HG03066 (cell line): Measurements from ENCODE around the gene MSI2.

ENCODE experiments used
- ATAC-seq: cut with Tn5 transposase; IDR thresholded peaks from one replicate; pipeline ENCODE4 v1.9.1; 2021; ENCODE audit warnings: low read depth; ENCODE audit not compliant: unreplicated experiment

MSI2 gene

GRCh38 chr17:57313097-57313835 lies 56.9 kb downstream of the MSI2 start:
- ATAC-seq: no peak

GRCh38 chr17:57315061-57316015 lies 59.0 kb downstream of the MSI2 start:
- no peak for ATAC-seq

GRCh38 chr17:57316361-57316760 lies 60.0 kb downstream of the MSI2 start:
- no peak for ATAC-seq

GRCh38 chr17:57317079-57317478 lies 60.8 kb downstream of the MSI2 start:
- no peak for ATAC-seq

GRCh38 chr17:57318913-57319312 lies 62.6 kb downstream of the MSI2 start:
- no peak for ATAC-seq

- ATAC-seq: no peak
Observed at GRCh38 chr17:57319806-57320205, 63.5 kb downstream of the MSI2 start.

GRCh38 chr17:57323391-57323790 lies 67.1 kb downstream of the MSI2 start:
- ATAC-seq: no peak

- no peak for ATAC-seq
Observed at GRCh38 chr17:57324060-57324459, 67.7 kb downstream of the MSI2 start.

GRCh38 chr17:57324631-57325030 lies 68.3 kb downstream of the MSI2 start:
- no peak for ATAC-seq

- no peak for ATAC-seq
Observed at GRCh38 chr17:57326336-57326735, 70.0 kb downstream of the MSI2 start.

- ATAC-seq: no peak
Observed at GRCh38 chr17:57326764-57327163, 70.4 kb downstream of the MSI2 start.

GRCh38 chr17:57327176-57327970 lies 71.0 kb downstream of the MSI2 start:
- ATAC-seq: no peak

- ATAC-seq: no peak
Observed at GRCh38 chr17:57328109-57328882, 72.0 kb downstream of the MSI2 start.

GRCh38 chr17:57329380-57330214 lies 73.3 kb downstream of the MSI2 start:
- ATAC-seq: no peak

- no peak for ATAC-seq
Observed at GRCh38 chr17:57330587-57330986, 74.3 kb downstream of the MSI2 start.

- no peak for ATAC-seq
Observed at GRCh38 chr17:57331423-57331822, 75.1 kb downstream of the MSI2 start.

GRCh38 chr17:57332501-57332900 lies 76.2 kb downstream of the MSI2 start:
- ATAC-seq: no peak

GRCh38 chr17:57335195-57335792 lies 79.0 kb downstream of the MSI2 start:
- no peak for ATAC-seq

GRCh38 chr17:57337390-57337789 lies 81.1 kb downstream of the MSI2 start:
- no peak for ATAC-seq
